ENCODE data around the gene GRPR. TPM values are rescaled to one million over a fixed set of nuclear protein-coding genes. Genes with fewer than 3 reads are reported as not detected.

The GRPR gene
- total RNA-seq, 1 donor from 2014 or later: 0.27 TPM

- ATAC-seq: no peak
- no peak for TF ChIP-seq CTCF (IDR thresholded peaks at IDR 0.05)
These were observed 3.8 kb upstream of the GRPR start for GRCh38 chrX:16119353-16120220.

DNA sequence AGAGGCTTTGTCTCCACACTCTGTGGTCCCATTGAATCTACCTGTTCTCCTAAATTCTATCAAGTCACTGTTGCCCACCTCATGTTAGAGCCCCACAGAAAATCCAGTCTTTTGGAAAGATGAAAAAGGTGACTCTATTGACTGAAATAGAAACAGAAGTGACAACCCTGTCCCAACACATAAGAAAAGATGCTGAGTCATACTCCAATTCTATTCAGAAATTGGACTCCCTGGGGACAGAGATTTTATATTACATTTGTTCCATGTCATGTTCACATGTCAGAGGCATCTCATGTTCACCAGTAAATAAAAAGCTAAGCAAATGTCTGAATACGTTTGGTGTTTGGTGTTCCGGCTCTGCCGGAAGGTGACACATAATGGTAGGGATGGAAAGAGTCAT lies 2.9 kb upstream of the GRPR start:
- ATAC-seq (no peak), DNase-seq (no peak)
- intact Hi-C loops (cut with DNase I): no loop called here
- TF ChIP-seq CTCF (IDR thresholded peaks at IDR 0.05): no peak
- no peak overlapping the region for H3K27ac ChIP-seq
- H3K4me3 ChIP-seq: no peak overlapping the region
- H3K36me3 ChIP-seq: no peaks in the 10 kb centered on the region
- no peaks in the 10 kb centered on the region for H3K9me3 ChIP-seq
- no peaks in the 10 kb centered on the region for H3K4me1 ChIP-seq
- H3K27me3 ChIP-seq (ENCODE audit: low read depth): no peaks in the 10 kb centered on the region

More at GRCh38 chrX:16119353-16120220, 3.8 kb upstream of the GRPR start:
- Histone ChIP-seq H3K27ac (no peak overlapping the region), H3K9me3 (no peaks in the 10 kb centered on the region), H3K4me1 (no peaks in the 10 kb centered on the region), H3K27me3 (ENCODE audit: low read depth) (no peaks in the 10 kb centered on the region), H3K36me3 (no peaks in the 10 kb centered on the region), H3K4me3 (no peak overlapping the region)
- intact Hi-C loops (cut with DNase I): no loop called here
- no peak for DNase-seq

GRCh38 chrX:16124201-16124600 lies 836 bp downstream of the GRPR start:
- no peak overlapping the region for H3K4me3 ChIP-seq
- no peaks in the 10 kb centered on the region for H3K4me1 ChIP-seq
- H3K27me3 ChIP-seq (ENCODE audit: low read depth): no peaks in the 10 kb centered on the region
- H3K9me3 ChIP-seq: no peaks in the 10 kb centered on the region
- intact Hi-C loops (cut with DNase I): no loop called here
- TF ChIP-seq CTCF (IDR thresholded peaks at IDR 0.05): no peak
- DNase-seq (no peak), ATAC-seq (no peak)
- no peak overlapping the region for H3K27ac ChIP-seq
- no peaks in the 10 kb centered on the region for H3K36me3 ChIP-seq

DNA sequence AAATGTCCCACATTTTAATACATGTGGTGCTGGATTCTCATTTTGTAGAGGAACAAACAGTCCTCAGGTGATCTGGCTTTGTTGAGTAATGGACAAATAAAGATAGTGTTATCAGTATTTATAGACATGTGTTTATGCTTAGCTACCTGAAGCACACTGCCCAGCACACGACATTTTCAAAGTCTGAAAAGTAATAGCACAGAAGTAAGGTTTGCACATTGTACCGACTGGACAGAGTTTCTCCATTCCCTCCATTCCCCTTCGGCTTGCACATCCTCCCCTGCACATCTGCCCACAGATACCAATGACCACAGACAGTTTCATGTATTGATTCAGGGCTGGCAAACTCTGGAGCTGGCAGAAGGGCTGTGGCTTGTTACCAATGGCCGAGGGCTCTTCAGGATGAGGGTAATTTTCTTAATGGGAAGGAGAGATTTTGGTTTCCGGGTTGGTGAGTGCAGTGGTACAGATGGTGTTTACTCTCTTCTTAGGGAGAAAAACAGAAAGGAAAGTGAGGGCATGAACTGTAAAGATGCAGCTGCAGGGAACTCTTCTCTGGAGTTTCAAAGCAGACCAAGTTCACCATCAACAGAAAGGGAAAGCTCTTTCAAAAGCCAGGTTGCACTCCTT lies 2.3 kb downstream of the GRPR start:
- H3K27ac ChIP-seq: no peak overlapping the region
- no peaks in the 10 kb centered on the region for H3K9me3 ChIP-seq
- DNase-seq (no peak), ATAC-seq (no peak)
- intact Hi-C loops (cut with DNase I): no loop called here
- H3K4me3 ChIP-seq: no peak overlapping the region
- no peak for TF ChIP-seq CTCF (IDR thresholded peaks at IDR 0.05)
- H3K27me3 ChIP-seq (ENCODE audit: low read depth): no peaks in the 10 kb centered on the region
- H3K4me1 ChIP-seq: no peaks in the 10 kb centered on the region
- H3K36me3 ChIP-seq: no peaks in the 10 kb centered on the region

GRCh38 chrX:16130707-16131106 lies 7.3 kb downstream of the GRPR start:
- H3K4me1 ChIP-seq: no peaks in the 10 kb centered on the region
- no peaks in the 10 kb centered on the region for H3K36me3 ChIP-seq
- no peak for ATAC-seq
- H3K9me3 ChIP-seq: no peaks in the 10 kb centered on the region
- H3K27ac ChIP-seq: no peak overlapping the region
- no peak for DNase-seq
- TF ChIP-seq CTCF (IDR thresholded peaks at IDR 0.05): no peak
- no peak overlapping the region for H3K4me3 ChIP-seq
- intact Hi-C loops (cut with DNase I): no loop called here
- H3K27me3 ChIP-seq (ENCODE audit: low read depth): no peaks in the 10 kb centered on the region
